ENCODE data around the gene OR2T6.
"Not testable (repeated sequence)": the region's sequence is repeated elsewhere in the genome, so short reads cannot be mapped to it uniquely, and the experiment has no call there.

The OR2T6 gene

DNA sequence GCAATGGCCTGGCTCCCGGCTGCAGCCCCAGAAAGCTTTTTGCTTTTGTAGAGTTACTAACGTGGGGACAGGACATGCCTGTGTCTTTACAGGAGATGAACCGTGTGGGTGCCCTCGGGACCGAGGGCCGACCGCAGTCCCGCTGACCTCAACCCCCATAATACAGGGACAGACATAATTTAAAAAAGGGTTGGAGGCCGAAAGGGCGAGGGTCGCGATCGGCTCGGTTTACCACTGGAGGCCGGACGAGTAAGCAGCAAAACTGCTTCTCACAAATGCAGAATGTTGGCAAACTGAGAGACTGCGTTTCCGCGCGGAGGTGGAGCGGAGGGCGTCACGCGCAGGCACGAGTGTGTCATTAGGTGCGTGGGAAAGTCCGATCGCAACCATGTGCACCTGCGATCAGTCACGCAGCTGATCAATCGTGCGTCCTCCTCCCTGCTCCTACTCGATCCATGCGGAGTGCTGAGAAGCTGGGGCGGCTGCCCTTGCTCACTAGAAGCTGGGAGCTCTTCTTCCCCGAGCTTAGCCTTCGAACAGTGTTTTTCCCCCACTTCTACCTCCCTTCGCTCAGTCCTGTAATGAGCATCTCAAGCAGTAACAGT lies 58.4 kb downstream of the OR2T6 start:
- not testable (repeated sequence) for DNase-seq

DNA sequence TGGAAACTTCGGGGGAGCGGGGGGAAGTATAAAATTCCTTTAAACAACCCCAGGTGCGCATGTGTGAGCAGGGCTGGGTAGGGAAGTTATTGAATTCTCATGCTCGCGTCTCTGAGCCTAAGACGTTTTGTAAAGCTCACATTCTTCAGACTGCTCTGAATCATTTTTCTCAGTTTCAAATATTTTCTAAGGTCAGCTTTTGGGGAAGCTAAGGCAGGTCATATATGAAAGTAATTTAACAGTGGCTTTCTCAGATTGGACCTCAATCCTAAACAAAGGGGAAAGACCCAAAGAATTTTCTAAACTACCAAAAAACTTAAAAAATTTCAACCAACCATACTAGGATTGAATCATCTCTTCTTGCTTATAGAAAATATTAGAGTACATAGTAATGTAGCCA lies 59.4 kb downstream of the OR2T6 start:
- DNase-seq: not testable (repeated sequence)

DNA sequence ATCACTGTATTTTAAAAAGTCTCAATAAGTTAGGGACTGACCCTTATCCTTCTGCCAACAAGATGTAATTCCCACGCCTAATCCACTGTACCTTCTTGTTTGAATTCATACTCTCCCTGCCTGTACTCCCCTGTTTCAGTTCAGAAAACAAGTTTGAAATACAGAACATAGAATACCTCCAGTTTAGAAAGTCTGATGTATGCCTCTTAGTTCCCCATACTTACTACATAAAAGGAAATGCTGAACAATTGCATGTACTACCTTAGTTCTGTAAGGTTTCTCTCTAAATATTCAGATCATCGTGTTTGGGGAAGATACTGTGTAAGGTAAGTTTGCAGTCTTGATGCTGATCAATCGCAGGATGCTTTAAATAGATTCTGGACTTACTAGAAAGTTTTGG lies 60.8 kb downstream of the OR2T6 start:
- DNase-seq: not testable (repeated sequence)

DNA sequence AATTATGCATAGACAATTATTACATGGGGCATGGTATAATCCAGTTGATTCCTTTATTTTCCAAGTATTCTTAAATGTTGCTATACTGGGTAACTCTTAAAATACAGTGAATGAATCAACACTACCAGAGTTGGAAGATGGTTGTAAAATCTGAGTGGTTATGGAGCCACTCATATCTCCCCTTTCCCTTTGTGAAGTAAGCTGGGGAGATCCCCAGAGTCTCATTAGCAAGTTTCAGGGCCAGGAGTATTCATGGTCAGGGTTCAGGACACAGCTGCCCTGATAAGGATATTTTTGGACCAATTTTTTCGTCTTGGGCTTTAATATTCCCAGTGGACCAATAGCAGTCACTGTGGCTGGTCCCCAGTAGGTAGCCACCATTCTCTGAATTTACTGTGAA lies 63.1 kb downstream of the OR2T6 start:
- not testable (repeated sequence) for DNase-seq

DNA sequence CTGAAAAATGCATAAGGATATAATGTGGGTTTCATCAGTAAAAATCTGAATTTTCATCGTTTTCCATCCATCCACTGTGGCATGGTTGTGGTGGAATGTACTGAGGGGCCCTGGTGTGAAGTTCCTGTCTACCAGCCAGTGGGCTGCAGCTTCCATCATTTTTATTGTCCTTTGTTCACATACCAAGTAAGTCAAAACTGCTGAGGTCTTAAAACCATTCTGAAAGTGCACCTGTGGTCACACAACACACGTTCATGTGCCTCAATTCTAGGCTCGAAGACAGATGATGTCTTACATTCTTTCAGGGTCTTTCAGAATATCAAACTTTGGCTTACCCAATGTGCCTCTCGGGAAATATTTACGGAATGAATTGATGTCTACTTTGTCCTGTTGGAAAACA lies 63.7 kb downstream of the OR2T6 start:
- not testable (repeated sequence) for DNase-seq

Data from NCI-H510A treated with DMSO at 0.1 percent for 48 hours (cell line).